Stimulated activated CD4-positive, alpha-beta T cell treated with anti-CD3 and anti-CD28 coated beads, Interleukin-12 subunit alpha, Interleukin-12 subunit beta, amount 100 ng/mL, for 24 hours (primary cell): Measurements from ENCODE around the gene CHRNG.

Experiments used
- DNase-seq, 2 experiments: peaks; one replicate each; pipeline ENCODE4 v3.0.0-alpha.2; 2020; ENCODE audit warnings: low read depth in 2 of 2

The CHRNG gene

DNA sequence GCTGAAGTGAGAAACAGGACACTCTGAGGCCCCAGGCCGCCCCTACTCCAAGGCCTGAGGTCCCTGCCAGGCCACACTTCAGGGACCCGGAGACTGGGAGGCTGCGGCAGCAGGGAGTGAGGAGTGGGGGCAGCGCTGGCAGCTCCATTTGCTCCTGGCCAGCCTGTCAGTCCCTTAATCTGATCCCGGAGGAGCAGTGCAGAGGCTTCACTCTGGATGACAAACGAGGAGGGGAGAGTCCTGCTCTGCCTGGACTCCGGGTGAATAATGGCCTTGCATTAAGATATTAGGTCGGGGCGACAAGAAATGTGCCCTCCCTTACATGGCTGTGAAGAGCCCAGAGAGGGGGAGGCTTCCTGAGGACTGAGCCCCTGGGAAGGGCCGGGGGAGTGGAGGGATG lies 33.6 kb upstream of the CHRNG start:
- no peak for DNase-seq

DNA sequence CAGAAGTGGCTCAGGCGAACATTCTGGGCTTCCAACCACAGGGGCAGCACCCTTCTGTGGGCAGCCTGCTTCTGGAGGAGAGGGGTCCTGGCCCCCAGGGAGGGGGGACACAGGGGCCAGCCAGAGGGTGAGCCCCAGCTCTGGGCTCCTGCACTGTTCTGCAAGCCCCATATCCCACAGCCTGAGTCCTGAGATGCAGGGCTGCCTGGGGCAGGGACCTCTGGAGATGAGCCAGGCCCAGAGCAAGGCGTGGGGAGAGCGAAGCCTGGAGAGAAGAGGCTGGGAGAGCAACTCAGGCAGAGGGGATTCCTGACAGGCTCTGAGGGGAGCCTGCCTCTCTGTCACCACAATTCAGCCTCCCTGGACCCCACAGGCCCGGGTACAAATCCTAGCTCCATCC lies 32.8 kb upstream of the CHRNG start:
- no peak for DNase-seq

DNA sequence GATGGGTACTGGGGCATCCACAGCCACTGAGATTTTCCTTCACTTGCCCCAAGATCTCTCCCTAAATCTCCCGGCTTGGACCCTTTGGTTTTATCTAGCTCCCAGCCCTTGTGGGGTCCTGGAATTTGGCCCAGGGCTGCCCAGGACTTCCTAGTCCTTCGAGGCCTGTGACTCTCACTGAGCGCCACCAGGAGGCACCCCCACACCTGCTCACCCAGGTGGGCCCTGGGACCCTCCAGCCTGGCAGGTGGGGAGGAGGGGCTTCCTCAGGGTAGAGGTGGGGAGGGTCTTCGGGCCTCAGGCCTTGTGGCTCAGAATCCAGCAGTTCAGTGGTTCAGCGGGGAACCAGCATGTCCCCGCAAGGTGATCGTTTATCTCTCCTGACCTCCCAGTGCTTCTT lies 31.2 kb upstream of the CHRNG start:
- DNase-seq: no peak

DNA sequence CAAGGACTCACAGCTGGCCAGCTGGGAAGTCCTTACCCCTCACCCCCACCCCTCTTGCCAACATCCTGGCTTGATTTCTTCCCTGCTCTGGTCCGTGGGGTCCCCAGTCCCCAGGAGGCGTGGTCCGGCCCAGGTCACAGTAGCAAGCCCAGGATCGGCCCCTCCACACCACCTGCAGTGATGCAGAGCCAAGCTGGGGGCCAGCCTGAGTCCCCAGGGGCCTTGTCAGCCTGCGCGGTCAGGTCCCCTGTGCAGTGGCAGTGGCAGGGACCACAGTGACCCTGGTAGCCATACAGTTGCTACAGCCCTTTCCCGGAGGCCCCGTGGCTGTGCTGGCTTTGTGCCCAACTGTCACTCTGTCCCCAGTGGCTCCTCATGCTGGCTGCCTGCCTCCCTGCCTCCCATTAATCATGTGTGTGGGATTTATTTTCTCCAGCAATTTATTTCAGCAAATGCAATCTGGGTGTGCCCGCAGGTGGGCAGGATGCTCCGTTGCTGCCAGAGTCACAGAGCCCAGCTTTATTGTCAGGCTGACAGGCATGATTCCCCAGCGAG lies 28.1 kb upstream of the CHRNG start:
- DNase-seq: no peak

DNA sequence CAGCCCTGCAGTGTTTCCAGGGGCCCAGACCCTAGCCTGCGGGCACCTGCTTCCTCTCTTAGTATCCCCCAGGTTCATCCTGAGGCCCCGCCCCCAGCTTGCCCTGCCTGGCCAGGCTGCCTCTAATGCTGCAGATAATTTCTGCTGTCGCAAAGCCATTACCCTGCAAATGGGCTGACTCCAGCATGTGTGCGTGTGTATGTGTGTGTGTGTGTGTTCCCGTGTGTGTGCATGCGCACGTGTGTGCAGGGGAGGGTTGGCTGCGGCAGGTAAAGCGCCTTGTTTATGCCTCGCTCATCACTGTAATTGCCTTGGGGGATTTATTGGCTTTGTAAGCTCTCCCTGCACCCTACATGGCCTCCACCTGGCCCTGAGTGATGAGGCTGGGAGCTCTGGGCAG lies 26.9 kb upstream of the CHRNG start:
- DNase-seq: no peak

DNA sequence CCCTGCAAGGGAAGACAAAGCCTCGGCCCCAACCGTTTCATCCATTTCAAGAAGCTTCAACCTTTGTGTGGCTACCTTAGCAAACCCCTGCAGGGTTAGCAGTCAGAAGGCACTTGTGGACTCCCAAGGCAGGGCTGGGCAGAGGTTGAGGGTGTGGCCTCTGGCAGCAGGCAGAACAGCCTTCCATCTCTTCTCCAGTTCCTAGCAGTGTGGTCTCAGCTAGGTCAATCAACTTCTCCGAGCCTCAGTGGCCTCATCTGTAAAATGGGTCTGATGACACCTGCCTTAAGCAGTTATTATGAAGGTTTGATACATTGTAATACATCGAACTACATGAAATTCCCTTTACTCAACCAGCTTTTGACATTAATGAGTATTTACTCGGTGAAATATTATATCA lies 26.1 kb upstream of the CHRNG start:
- DNase-seq: no peak

DNA sequence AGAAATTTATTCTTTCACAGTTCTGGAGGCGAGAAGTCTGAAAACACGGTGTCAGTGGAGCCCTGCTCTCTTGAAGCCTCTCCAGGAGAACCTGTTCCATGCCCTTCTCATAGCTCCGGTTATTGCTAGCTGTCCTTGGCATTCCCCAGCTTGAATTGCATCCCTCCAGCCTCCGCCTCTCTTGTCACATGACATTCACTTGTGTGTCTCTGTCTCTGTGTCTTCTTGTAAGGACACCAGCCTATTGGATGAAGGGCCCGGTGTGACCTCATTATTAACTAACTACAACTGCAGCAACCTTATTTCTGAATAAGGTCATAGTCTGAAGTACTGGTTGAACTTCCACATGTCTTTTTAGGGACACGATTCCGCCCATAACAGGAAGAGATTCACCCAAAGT lies 23.9 kb upstream of the CHRNG start:
- no peak for DNase-seq

DNA sequence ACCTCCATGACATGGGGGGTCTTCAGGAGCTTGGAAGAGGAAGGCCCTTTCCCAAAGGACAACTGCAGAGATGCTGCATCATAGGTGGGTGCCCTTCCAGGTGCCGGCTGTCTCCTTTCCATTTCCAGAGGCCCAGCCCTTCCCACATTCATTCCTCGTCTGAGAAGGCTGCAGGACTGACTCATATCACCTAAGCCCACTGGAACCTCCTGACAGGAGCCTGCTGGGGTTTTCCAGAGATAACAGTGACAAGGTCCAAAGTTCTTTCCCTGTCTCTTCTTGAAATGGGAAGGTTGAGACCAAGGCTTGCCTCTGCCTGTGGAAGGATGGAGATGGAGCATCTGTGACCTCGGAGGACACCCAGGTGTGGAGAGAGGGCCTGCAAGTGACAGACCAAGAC lies 22.9 kb upstream of the CHRNG start:
- DNase-seq: no peak

DNA sequence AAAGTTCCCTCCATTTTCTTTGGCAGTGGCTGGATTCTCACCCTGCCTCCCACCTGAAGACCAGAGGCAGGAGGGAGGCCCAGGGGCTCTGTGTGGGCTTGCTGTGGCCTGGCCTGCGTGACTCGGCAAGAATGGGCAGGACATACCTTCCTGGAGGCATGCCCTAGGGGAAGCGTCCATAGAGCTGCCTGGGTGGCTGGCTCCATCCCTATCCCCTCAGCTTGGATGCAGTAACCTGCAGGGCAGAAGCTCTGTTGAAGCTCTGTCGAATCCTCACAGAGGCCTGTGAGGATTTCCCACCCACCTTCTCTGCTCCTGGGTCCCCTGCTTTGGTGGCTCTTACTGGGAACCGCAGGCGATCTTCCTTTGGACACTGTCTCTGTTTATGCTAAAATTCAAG lies 20.6 kb upstream of the CHRNG start:
- DNase-seq: no peak

DNA sequence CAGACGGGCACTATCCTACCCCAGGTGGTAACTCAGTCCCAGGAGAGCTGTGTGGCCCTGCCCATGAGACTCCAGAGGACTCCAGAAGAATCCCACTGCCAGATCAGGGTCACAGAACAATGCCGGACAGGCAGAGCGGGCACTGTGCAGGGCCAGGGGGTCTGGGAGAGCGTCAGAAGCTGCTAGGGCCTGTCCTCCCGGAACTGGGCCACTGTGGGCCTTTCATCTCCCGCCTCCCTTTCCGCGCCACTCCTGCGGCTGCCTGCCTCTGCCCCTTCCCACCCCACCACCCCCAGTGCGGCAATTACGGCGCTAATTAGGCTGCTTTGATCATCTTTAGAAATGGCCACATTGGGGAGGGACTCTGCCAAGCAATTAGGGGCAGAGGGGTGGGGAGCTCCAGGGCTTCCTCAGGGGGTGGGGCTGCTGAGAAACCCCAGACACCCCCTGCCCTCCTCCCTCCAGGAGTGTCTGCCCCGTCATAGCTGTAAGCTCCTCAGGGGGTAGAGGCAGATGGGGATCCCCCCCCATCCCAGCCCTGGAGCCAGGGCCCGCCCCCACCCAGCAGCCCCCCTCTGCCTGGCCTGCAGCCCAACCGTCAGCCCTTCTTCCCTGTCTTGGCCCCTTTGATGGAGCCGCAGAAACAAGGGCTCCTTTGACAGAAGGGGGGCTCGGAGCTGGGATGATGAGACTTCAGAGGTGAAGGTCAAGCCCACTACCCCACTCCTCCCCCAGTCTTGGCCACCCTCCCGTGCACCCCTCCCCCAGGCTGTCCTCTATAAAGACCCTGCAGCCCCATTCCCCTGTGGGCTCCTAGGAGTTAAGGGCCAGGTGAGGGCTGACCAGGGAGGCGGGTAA lies 19.7 kb upstream of the CHRNG start, which contains the start of gene PRSS56:
Gene PRSS56 (plus strand): TSS at position 808 of the 858 bp plus-strand sequence. CDS start 211 bp downstream, outside the sequence.
- DNase-seq: no peak

DNA sequence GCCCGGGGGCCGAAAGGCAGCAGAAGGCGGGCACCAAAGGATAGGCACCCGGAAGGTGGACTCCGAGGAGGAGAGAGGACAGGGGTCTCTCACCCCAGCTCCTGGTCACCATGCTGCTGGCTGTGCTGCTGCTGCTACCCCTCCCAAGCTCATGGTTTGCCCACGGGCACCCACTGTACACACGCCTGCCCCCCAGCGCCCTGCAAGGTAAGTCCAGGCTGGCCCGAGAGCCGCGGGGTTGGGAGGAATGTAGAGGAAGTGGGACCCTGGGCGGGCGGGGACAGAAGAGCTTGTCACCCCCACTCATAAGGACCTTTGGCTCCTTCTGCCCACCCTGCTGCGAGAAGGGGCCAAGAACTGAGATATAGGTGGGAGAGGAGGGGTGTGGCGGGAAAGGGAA lies 19.0 kb upstream of the CHRNG start:
- no peak for DNase-seq

DNA sequence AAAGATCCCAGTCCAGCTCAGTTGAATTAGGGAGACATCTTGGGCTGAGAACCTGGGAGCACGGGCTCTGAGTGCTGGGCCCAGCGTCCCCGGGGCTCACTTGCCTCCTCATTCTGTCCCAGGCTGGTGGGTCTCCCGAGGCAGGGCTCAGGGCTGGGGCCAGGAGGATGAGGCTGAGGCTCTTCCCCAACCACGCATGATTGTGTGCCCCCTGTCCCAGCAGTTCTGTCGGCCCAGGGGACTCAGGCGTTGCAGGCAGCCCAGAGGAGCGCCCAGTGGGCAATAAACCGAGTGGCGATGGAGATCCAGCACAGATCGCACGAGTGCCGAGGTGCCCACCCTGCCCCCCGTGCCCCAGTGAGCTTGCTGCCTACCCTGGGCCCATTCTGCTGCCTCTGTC lies 18.4 kb upstream of the CHRNG start:
- DNase-seq: no peak

DNA sequence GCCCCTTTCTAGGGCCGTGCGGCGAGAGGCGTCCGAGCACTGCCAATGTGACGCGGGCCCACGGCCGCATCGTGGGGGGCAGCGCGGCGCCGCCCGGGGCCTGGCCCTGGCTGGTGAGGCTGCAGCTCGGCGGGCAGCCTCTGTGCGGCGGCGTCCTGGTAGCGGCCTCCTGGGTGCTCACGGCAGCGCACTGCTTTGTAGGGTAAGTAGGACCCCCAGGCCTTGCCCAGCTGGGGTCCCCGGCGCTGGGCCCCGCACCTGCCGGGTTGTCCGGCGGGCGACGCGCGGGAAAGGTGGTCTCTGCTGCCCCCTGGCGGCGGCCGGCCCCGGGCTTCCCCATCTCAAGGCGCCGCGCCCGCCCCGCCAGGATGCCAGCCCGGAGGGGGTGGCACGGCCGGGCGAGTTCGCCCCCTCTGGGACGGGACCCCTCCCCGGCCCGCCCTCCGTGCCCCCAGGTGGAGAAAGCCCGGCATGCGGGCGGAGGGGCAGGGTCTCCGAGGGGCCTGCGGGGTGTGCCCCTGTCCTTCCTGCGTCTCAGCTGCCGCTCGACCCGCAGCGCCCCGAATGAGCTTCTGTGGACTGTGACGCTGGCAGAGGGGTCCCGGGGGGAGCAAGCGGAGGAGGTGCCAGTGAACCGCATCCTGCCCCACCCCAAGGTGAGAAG lies 17.4 kb upstream of the CHRNG start:
- peak; percentile 31 to 62 for DNase-seq

DNA sequence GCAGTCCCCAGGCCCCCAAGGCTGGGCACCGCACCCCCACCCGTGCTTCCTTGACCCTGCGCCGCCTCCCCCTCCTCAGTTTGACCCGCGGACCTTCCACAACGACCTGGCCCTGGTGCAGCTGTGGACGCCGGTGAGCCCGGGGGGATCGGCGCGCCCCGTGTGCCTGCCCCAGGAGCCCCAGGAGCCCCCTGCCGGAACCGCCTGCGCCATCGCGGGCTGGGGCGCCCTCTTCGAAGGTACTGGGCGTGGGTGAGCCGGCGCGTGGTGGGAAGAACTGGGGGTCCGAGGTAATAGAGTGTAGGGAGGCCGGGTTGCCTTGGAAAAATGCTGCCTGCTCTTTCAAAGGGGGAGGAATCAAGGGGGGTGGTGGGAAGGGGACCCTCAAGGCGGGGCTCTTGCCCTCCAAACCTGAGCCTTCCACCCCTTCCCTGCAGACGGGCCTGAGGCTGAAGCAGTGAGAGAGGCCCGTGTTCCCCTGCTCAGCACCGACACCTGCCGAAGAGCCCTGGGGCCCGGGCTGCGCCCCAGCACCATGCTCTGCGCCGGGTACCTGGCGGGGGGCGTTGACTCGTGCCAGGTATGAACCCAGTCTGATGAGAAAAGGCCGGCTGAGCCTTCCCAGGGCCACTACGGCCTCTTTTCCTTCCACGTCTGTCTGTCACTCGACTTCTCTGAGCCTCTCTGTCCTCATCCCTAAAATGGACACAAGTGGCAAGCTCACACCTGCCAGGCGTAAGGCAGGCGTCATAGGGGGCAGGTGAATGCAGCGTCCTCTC lies 16.7 kb upstream of the CHRNG start:
- no peak for DNase-seq

DNA sequence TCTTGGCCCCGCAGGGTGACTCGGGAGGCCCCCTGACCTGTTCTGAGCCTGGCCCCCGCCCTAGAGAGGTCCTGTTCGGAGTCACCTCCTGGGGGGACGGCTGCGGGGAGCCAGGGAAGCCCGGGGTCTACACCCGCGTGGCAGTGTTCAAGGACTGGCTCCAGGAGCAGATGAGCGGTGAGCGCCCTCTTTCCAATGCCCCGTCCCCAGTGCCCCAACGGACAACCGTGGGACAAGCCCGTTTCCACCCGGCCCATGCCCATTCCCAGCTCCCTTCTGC lies 16.1 kb upstream of the CHRNG start:
- no peak for DNase-seq

DNA sequence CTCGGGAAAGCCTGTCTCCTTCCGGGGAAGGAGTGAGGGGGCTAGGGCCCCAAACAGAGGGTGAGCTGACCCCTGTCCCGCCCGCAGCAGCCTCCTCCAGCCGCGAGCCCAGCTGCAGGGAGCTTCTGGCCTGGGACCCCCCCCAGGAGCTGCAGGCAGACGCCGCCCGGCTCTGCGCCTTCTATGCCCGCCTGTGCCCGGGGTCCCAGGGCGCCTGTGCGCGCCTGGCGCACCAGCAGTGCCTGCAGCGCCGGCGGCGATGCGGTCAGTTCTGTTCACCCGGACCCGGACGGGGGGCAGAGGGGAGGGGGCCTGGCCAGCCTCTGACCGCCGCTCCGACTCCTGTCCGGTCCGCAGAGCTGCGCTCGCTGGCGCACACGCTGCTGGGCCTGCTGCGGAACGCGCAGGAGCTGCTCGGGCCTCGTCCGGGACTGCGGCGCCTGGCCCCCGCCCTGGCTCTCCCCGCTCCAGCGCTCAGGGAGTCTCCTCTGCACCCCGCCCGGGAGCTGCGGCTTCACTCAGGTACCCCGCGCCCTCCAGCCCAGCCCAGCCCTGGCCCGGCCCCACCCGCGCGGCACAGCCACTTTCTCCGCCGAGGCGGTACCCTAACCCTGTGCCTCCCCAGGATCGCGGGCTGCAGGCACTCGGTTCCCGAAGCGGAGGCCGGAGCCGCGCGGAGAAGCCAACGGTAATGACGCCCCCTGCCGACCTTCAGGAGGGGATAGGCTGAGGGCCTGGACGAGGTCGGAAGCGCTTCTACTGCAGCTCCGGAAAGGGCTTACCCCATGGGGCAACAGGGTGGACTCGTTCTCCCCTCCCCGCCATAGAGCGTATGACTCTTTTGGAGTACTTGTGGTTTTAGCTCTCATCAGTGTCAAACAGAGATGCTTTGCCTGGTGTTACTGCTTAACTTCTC lies 15.6 kb upstream of the CHRNG start:
- peak in 1 of 2 experiments; percentile 43 for DNase-seq

DNA sequence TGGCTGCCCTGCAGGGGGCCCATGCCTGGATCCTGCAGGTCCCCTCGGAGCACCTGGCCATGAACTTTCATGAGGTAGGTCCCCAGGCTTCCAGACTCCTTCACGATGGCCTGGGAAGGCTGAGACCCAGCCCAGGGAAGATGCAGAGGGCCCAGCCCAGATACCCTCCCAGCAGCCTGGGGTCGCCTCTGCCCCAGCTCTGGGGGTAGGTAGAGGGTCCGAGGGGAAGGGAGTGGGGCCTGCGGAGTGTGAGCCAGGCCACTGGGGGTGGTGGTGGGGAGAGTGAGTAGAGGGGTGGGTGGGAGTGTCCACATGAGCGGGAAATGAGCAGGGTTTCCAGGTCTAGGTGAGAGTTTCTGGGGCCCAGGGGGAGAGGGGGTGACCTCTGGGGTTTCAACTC lies 14.7 kb upstream of the CHRNG start:
- DNase-seq: no peak

DNA sequence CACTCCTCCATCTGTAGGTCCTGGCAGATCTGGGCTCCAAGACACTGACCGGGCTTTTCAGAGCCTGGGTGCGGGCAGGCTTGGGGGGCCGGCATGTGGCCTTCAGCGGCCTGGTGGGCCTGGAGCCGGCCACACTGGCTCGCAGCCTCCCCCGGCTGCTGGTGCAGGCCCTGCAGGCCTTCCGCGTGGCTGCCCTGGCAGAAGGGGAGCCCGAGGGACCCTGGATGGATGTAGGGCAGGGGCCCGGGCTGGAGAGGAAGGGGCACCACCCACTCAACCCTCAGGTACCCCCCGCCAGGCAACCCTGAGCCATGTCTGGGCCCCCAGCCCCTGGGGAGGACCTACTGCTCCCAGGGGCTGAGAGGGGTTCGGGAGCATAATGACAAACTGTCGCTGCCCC lies 14.3 kb upstream of the CHRNG start:
- DNase-seq: no peak

DNA sequence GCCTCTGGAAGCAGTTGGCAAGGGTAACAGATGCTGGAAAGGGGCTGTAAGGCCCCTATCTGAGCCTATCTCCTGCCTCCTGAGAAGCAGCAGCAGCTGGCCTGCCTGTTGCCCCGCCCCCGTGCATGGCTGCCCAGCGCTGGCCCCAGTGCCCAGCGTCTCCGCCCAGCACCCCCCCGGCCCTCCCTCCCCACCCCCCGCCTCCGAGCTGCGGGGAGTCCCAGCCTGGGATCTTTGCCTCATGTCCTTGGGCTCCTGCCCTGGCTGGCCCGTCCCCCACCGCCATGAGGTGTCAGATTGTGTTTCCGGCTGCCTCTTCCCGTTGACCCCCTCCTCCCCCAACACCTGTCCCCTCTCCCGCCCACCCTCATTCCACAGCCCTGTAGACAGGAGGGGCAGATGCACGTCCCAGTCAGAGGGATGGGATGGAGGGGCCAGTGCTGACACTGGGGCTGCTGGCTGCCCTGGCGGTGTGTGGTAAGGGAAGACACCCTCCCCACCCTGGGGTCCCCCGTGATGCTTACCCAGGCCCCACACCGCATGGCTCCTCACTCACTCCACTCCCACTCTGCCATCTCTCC lies 13.6 kb upstream of the CHRNG start, which contains the start of gene CHRND:
Gene CHRND (plus strand): TSS at position 370 of the 581 bp plus-strand sequence. CDS start 56 bp downstream, at position 426.
- no peak for DNase-seq

DNA sequence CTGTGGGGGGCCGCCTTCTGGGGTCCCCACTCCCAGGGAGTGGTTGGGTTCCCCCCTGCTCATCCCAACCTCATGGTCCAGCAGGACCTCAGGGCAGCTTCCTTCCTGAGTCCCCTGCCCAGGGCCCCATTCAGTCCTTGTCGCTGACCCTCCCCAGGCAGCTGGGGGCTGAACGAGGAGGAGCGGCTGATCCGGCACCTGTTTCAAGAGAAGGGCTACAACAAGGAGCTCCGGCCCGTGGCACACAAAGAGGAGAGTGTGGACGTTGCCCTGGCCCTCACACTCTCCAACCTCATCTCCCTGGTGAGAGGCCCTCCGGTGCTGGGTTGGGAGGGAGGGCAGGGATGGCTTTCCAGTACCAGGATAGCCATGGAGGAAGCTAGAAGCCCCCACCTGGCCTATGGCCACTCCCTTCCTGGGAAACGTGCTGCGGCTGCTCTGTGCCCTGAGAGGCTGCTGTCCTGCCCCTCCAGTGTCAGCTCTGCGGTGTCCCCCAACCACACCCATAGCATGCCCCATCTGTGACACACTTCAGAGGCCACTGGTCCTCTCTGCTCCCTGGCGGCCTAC lies 13.0 kb upstream of the CHRNG start:
- no peak for DNase-seq
